Ovary (tissue), 9 donors: ENCODE measurements around the gene CLTC. TPM values are rescaled to one million over a fixed set of nuclear protein-coding genes. Genes with fewer than 3 reads are reported as not detected.

Experiments used
- DNase-seq, 5 donors: peaks; one replicate each; pipeline ENCODE4 v3.0.0-alpha.2; 2019 to 2020
- H3K27ac ChIP-seq, 2 donors: fragments of 200-600 bp; one replicate each; pipeline versions ENCODE4 v1.5.1 to v1.8.0; 2019 to 2022
- H3K27me3 ChIP-seq: fragments of 200-600 bp; one replicate; pipeline ENCODE4 v1.8.0; 2022
- H3K36me3 ChIP-seq: fragments of 200-600 bp; sonication (generic); one replicate; pipeline ENCODE4 v1.5.1; 2019
- H3K4me1 ChIP-seq: one replicate; pipeline ENCODE4 v1.8.1; 2013; ENCODE audit warnings: mild to moderate bottlenecking, moderate library complexity; ENCODE audit not compliant: insufficient read depth
- H3K4me3 ChIP-seq: fragments of 200-600 bp; sonication (generic); one replicate; pipeline ENCODE4 v1.5.1; 2017
- H3K9me3 ChIP-seq, 2 donors: fragments of 200-600 bp in 1 of 2; sonication (generic) in 1 of 2; one replicate each; pipeline versions ENCODE4 v1.5.1 to v1.8.1; 2013 to 2019; ENCODE audit warnings: mild to moderate bottlenecking in 1 of 2, moderate library complexity in 1 of 2
- CTCF ChIP-seq, 3 donors: fragments of 450-650 bp in 2 of 3; fragments of 200-600 bp in 1 of 3; IDR thresholded peaks; one replicate each; pipeline versions ENCODE4 v1.5.1 to v1.8.0; 2016 to 2022; ENCODE audit warnings: antibody characterized with exemption in 3 of 3, mild to moderate bottlenecking in 1 of 3
- EP300 ChIP-seq: sonication (generic); formaldehyde crosslinking; IDR thresholded peaks from one replicate; pipeline ENCODE4 v1.6.1; 2017; ENCODE audit warnings: antibody characterized with exemption
- POLR2A ChIP-seq: fragments of 450-650 bp; IDR thresholded peaks from one replicate; pipeline ENCODE4 v1.6.1; 2017; ENCODE audit warnings: antibody characterized with exemption, mild to moderate bottlenecking, moderate library complexity
- WGBS, 3 donors: extraction: QIAGEN DNeasy Blood & Tissue Kit in 1 of 3; methylation state at CpG; one replicate each; pipeline versions ENCODE4 v1.1.5 to v1.1.7; 2013 to 2017; 5-methylcytosine and 5-hydroxymethylcytosine counted together
- intact Hi-C, 4 donors: fragments of 100-400 bp; cut with DNase I; formaldehyde crosslinking; loops; one replicate each; pipeline versions ENCODE4 v1.11.0 to v1.15.1; 2022 to 2023
- polyA plus RNA-seq, 2 donors: library from polyadenylated mRNA; stranded (reverse); fragments of 200-250 nt in 1 of 2; fragments of 350-450 nt in 1 of 2; fragmentation: Illumina TruSeq in 1 of 2; extraction: RNeasy Lipid Tissue Mini Kit (QIAGEN cat#74804) in 1 of 2; gene quantifications; one replicate each; pipeline ENCODE4 v1.2.3, GENCODE V29; 2013 to 2014
- total RNA-seq, 7 donors: library from RNA; depleted of rRNA in 2 of 7; stranded (reverse); fragments of >200 nt in 2 of 7; fragmentation: NEBNext Ultra II Directional in 3 of 7; extraction: Animal tissue kit (Norgen Biotek cat#: 25700) in 3 of 7; gene quantifications; one replicate each; pipeline versions ENCODE4 v1.1.0 to v1.2.4, GENCODE V29; 2016 to 2023
- donor health status: DM: no; HTN: no; CAD: no; lungs with moderate emphysema.
- donor health status: DM: no; HTN: no; CAD: no.
- donor health status: Bipolar disorder and iron deficiency.
- donor health status: DM: yes; HTN: yes; CAD: no.
- donor health status: DM: no; HTN: no; CAD: no.
- donor health status: DM: yes; HTN: yes; CAD: no.

The CLTC gene
- total and polyA plus RNA-seq, 9 donors: 71.4 to 219 (median 145) TPM

GRCh38 chr17:59666235-59666634 lies 46.5 kb downstream of the CLTC start:
- Histone ChIP-seq H3K36me3 (no peaks in the 10 kb centered on the region), H3K27me3 (no peaks in the 10 kb centered on the region), H3K9me3 (no peaks in the 10 kb centered on the region), H3K4me3 (no peak overlapping the region), H3K27ac (no peak overlapping the region), H3K4me1 (no peaks in the 10 kb centered on the region)
- intact Hi-C loops: no loop called here
- no peak for DNase-seq
- TF ChIP-seq EP300: no peak
- no peak for TF ChIP-seq POLR2A
- TF ChIP-seq CTCF (IDR thresholded peaks at IDR 0.05): no peak
- WGBS, 3 donors: 44 to 74% (median 47%) methylated on average over 5 of the region's 5 CpGs

- Histone ChIP-seq H3K36me3 (no peaks in the 10 kb centered on the region), H3K27ac (no peak overlapping the region), H3K9me3 (no peaks in the 10 kb centered on the region), H3K4me3 (no peak overlapping the region), H3K27me3 (no peaks in the 10 kb centered on the region), H3K4me1 (no peaks in the 10 kb centered on the region)
- DNase-seq: no peak
- TF ChIP-seq POLR2A: no peak
- WGBS, 3 donors: 0 to 8% (median 3%) methylated on average over 3 of the region's 3 CpGs
- intact Hi-C loops: no loop called here
These were observed 49.1 kb downstream of the CLTC start for GRCh38 chr17:59668816-59669215.

GRCh38 chr17:59669411-59669810 lies 49.7 kb downstream of the CLTC start:
- Histone ChIP-seq H3K27me3 (no peaks in the 10 kb centered on the region), H3K27ac (no peak overlapping the region), H3K4me3 (no peak overlapping the region), H3K36me3 (no peaks in the 10 kb centered on the region), H3K9me3 (no peaks in the 10 kb centered on the region), H3K4me1 (no peaks in the 10 kb centered on the region)
- DNase-seq: no peak
- WGBS, 3 donors: 29 to 44% (median 30%) methylated on average over 1 of the region's 1 CpG
- intact Hi-C loops: no loop called here
- no peak for TF ChIP-seq EP300
- no peak for TF ChIP-seq POLR2A
- no peak for TF ChIP-seq CTCF (IDR thresholded peaks at IDR 0.05)

- Histone ChIP-seq H3K4me3 (no peak overlapping the region), H3K36me3 (no peaks in the 10 kb centered on the region), H3K4me1 (no peaks in the 10 kb centered on the region), H3K27ac (no peak overlapping the region), H3K27me3 (no peaks in the 10 kb centered on the region), H3K9me3 (no peaks in the 10 kb centered on the region)
- DNase-seq: no peak
- 91 to 98% (median 95%) methylated on average over 1 of the region's 1 CpG for WGBS, 3 donors
- intact Hi-C loops: no loop called here
- TF ChIP-seq EP300 (no peak), CTCF (IDR thresholded peaks at IDR 0.05) (no peak), POLR2A (no peak)
These were observed 50.2 kb downstream of the CLTC start for GRCh38 chr17:59669944-59670343.

GRCh38 chr17:59671386-59671785 lies 51.7 kb downstream of the CLTC start:
- Histone ChIP-seq H3K27ac (no peak overlapping the region), H3K27me3 (no peaks in the 10 kb centered on the region), H3K9me3 (no peaks in the 10 kb centered on the region), H3K4me1 (no peaks in the 10 kb centered on the region), H3K36me3 (no peaks in the 10 kb centered on the region), H3K4me3 (no peak overlapping the region)
- TF ChIP-seq POLR2A (no peak), CTCF (IDR thresholded peaks at IDR 0.05) (no peak), EP300 (no peak)
- intact Hi-C loops: no loop called here
- DNase-seq: no peak
- 93 to 100% (median 100%) methylated on average over 1 of the region's 1 CpG for WGBS, 3 donors
